Cerebellar cortex (tissue), 1 donor: ENCODE measurements around the gene ATXN1.
"Not testable (repeated sequence)": the region's sequence is repeated elsewhere in the genome, so short reads cannot be mapped to it uniquely, and the experiment has no call there.

Experiments
- DNase-seq: peaks from one replicate; pipeline ENCODE4 v3.0.0-alpha.2; 2015; ENCODE audit warnings: low spot score

The ATXN1 gene

GRCh38 chr6:16615215-16615614, 146.0 kb downstream of the ATXN1 start:
- DNase-seq: not testable (repeated sequence)

DNA sequence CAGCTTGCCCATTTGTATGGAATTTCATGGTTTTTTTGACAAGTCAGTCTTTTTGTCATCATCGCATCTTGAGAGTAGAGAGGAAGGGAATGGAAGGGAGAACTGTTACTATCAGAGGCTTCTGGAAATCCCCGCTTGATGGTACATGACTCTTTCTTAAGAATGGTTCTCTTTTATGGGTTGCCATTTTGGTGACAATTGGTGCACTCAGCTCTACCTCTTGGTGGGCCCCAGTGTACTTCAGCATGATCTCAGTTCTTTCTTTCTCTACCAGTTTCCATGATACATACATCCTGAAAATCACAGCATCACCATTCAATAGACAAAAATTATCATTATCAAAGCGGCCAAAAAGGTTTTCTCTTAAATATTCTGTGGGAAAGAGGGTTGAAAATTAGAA, 147.1 kb downstream of the ATXN1 start:
- not testable (repeated sequence) for DNase-seq

DNA sequence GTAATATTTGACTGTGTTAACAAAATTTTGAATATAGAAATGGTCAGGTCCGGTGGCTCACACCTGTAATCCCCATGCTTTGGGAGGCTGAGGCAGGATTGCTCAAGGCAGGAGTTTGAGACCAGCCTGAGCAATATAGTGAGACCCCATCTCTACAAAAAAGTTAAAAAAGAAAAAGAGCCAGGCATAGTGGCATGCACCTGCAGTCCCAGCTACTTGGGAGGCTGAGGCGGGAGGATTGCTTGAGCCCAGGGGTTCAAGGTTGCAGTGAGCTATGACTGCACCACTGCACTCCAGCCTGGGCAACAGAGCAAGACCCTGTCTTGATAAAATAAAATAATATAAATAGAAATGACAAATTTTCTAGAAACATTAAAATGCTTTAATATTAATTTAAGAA, 147.8 kb downstream of the ATXN1 start:
- DNase-seq: not testable (repeated sequence)

GRCh38 chr6:16608444-16608843, 152.8 kb downstream of the ATXN1 start:
- no peak for DNase-seq

GRCh38 chr6:16602035-16602434, 159.2 kb downstream of the ATXN1 start:
- no peak for DNase-seq

- no peak for DNase-seq
Measured at GRCh38 chr6:16600701-16601100, 160.6 kb downstream of the ATXN1 start.

DNA sequence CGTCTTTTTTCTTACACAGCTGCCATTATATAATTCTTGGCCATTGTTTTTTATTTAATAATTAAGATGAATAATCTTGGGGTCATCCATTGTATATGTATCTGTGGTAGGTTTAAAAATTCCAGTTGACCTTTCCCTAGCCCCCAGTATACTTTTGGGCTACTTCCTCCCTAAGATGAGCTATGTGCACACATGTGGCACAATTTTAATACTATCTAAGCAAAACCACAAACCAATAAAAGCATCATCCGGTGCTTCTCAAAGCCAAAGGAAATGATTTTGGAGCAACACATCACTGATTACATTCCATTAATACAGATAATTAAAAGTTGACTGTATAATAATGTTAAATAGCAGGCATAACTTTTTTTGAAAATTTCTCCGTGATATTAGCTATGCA, 161.2 kb downstream of the ATXN1 start:
- DNase-seq: no peak

DNA sequence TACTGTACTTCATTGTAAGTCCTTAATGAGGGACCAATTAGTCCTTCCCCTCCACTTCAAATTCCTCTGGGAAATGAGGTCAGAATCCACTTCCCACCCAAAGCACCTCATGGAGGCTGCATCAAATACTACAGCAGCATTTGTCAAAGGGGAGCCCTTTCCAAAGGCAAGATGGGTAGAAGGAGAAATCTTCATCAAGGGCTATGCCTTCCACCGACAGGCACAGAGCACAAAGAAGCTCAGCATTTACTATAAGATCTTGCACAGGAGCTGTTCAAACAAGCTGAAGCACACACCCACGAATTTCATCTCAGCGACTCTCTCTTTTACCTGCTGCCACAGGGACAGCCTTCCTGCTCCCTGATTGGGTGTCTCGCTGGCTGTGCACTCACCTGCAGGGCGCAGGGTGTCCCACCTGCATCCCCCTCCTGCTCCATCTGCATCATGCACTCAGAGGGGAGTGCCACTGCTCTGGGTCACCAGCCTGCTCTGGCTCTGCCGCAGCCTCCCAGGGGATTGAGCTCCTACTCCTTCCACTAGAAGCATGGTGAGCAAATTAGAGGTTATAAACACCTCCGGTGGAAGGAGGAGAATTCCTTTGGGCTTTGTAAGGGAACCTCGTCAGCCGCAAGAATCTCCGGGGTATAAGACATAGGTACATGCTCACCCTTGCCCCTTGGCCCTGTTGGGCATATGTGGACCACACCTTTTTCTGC, 164.5 kb downstream of the ATXN1 start:
- DNase-seq: no peak

DNA sequence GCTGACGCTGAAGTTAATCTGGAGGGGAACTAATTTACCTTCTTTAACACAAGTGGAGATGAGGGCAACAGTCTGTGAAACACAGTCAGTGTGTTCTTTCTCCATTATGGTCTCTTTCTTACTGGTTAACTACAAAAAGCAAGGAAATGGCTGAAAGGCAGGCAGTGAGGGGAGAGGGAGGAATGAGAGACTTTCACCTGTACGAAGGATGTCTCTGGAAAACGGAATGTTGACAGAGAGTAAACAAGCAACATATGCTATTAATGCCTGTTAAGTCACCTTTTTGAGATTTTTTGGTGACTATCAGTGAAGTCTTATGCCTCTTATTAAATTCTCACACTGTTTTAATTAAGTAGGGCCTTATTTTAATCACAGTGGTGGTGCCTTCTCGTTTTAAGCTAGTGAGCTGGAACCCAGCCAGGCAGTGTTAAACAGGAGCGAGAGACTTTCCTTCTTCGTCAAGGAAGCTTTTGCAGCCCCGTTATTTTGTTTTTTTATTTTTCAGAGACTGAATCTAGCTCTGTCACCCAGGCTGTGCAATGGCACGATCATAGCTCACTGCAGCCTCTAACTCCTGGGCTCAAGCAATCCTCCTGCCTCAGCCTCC, 165.6 kb downstream of the ATXN1 start:
- DNase-seq: no peak

DNA sequence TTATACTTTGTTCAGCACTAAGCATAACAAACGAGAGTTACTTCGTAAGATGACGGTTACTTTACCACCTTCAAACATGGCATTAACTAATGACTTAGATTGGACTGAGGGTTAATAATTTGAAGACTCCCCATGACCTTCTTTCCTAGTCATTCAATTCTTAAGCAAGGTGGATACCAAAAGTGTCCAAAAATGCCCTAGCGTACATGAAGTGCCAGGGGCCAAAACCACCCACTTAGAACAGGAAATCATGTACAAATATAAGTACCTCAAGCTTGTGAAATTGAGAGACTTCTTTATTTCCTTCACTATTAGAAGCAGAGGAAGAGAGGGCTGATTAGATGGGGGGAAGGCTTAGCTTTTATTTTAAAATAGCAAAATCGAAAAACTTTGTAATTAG, 166.4 kb downstream of the ATXN1 start:
- DNase-seq: no peak

GRCh38 chr6:16592223-16592911, 168.9 kb downstream of the ATXN1 start:
- DNase-seq: no peak

DNA sequence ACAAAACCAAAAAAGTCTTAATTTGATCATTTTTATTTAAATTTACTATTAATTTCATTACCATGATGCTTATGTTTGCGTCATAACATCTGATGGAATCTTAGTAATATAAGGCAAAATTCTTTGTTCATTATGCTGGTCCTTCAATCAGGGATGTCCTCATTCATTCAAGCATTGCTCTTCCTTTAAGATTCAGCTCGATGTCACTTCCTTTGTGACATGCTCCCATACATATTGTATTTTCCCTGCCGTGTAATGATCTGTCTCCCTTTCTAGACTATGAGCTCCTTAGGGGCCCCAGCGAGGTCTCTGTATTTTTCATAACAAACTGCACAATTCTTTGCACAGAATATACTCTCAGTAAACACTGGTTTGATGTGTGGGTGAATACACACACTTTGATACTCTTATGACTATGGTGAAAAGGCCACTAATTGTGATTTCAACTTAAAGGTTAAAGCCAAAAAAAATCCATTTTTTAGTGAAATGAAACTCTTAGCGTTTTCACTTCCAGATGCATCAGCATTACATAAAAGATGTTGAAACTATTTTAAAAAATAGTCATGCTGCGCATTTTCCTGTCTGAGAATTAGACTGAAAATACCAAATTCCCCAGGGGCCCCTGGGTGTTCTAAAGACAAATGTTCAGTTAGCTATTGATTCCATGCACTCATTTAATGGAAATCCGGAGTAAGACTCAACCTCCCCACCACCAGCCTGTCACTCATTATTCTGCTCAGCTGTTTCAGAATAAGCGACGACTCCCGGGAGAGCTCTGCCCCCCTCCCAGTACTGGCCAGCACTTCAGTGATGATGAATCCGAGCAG, 169.7 kb downstream of the ATXN1 start:
- no peak for DNase-seq

DNA sequence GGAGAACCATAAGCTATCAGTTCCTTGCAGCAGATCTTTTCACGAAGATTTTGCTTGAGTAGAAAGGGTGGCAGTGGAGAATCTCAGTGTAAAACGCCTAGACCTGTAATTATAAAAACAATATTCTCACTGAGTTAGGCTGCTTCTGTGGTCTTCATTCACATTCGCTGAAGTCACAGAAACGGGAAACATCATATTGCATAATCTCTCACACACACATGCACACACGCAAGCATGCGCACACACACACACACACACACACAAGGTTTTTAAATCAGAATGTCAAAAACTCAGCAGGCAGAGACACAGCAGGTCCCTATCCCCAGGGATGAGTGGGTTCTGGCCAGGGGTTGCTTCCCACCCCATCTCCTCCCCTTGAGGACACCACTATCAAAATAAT, 175.5 kb downstream of the ATXN1 start:
- no peak for DNase-seq

DNA sequence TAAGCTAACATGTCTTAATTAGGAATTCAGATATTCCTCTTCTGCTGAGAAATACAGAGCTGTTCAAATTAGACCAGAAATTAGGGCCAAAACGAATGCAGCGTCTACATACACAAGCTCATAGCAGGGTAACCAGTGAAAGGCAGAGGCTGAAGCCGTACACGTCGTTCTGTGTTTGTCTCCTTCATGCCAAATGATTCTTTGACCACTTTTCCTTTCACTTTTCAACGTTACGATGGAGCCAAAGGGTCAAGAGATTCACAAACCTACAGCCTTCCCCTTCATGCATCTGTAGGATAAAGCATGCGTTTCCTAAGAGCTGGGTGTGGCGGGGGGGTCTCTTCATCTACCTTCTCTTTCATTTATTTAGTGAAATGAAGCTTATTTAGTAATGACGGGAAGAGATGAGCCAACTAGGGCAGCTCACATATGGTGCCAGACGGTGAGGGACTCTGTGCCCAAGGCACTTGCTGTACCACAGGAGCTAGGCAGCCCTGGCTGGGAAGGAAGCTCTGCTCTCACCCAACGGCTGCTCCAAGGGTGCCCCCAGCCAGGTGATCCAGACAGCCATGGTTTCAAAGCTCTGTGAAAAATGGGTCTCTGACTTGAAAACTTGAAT, 178.0 kb downstream of the ATXN1 start:
- peak; percentile 95 for DNase-seq

GRCh38 chr6:16582446-16583143, 178.7 kb downstream of the ATXN1 start:
- peak; percentile 67 for DNase-seq

GRCh38 chr6:16578695-16579285, 182.5 kb downstream of the ATXN1 start:
- no peak for DNase-seq

GRCh38 chr6:16576451-16577368, 184.6 kb downstream of the ATXN1 start:
- DNase-seq: no peak

GRCh38 chr6:16575655-16576054, 185.6 kb downstream of the ATXN1 start:
- DNase-seq: no peak

DNA sequence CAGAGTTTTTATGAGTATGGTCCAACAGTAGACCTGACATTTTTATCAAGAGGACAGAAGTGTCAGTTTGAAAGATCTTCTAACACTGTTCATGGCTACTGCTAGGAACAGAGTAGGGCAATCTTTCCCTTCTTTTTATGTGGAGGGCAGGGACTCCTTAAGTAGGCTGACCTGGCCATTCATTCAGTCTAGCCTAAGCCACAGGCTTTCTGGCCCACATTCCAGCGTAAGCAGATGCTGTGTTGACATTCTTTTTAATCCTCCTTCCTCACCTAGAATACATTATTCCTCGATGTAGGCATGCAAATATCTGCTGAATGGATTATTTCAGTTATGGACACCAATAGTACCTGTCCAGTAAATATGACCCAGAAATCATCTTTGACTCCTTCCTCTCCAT, 188.3 kb downstream of the ATXN1 start:
- DNase-seq: no peak

DNA sequence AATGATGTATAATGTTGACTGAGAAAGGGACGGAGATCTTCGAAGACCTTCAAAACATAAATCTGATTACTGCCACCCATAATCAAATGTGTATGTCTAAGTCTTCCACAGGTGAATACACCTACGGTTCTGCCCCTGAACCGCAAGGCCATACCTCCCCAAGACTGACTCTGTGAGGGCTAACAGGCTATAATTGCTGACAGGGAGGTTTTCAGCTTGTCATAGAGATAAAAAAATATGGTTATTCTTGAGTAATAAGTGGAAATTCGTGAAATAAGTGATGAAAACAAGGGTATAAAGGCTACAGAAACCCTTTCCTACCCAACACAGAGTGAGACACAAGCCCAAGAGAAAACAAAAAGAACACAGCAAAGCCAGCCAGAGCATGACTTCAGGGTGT, 188.9 kb downstream of the ATXN1 start:
- DNase-seq: no peak
